GM21576 (cell line): ENCODE measurements around the gene PSMC4.

ENCODE experiments used
- ATAC-seq: cut with Tn5 transposase; IDR thresholded peaks from one replicate; pipeline ENCODE4 v1.9.1; 2021; ENCODE audit warnings: mild to moderate bottlenecking, moderate library complexity; ENCODE audit not compliant: unreplicated experiment

Gene PSMC4

DNA sequence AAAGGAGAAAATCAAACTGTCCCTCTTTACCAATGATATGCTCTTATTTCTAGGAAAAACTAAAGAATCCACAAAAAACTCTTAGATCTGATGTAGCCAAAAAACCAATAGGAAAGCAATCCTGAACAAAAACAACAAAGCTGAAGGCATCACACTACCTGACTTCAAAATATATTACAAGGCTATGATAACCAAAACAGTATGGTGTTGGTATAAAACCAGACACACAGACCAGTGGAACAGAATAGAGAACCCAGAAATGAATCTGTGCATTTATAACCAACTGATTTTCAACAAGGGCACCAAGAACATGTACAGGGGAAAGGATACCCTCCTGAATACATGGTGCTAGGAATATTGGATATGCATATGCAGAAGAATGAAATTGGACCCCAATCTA lies 16.2 kb downstream of the PSMC4 start:
- no peak for ATAC-seq

GRCh38 chr19:39987596-39987995 lies 16.6 kb downstream of the PSMC4 start:
- ATAC-seq, result no peak

- ATAC-seq, result no peak
Observed at GRCh38 chr19:39993605-39994004, 22.6 kb downstream of the PSMC4 start.

DNA sequence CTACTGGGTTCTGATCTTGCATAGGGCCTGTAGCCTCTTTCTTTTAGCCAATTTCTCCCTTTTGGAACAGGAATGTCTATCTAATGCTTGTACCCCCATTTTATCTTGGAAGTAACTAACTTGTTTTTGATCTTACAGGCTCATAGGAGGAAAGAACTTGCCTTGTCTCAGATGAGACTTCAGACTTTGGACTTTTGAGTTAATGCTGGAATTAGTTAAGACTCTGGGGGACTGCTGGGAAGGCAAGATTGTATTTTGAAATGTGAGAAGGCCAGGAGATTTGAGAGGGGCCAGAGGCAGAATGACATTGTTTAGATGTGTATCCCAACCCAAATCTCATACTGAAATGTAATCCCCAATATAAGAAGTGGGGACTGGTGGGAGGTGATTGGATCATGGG lies 23.4 kb downstream of the PSMC4 start:
- ATAC-seq, result no peak

- ATAC-seq, result no peak
Observed at GRCh38 chr19:39995794-39996193, 24.8 kb downstream of the PSMC4 start.

DNA sequence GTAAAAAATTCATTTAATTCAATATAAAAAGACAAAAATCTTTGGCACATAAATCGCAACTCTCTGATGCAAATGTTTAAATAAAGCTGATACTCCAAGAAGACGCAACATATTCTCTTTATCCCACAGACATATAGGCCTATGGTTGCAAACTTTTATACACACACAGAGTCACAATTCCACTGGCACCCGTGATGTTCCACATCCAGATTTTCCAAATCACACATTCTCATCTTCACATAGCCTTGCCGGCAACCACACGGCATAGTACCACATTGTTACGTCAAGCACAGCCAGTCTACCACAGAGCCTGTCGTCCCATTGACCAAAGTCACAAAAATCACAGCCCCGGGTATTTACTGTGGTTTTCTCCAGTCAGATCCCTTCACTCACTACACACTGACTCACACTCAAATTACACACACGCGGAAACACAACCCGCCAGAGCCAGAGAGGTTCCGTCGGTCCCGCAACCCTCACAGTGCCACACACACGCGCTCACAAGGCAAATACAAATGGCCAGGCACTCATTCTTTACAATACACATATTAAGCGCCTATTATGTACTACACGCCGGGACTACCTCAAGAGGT lies 25.3 kb downstream of the PSMC4 start:
- peak; percentile 13 for ATAC-seq

- peak; percentile 74 for ATAC-seq
Observed at GRCh38 chr19:39996811-39997637, 26.1 kb downstream of the PSMC4 start, which contains the start of gene ZNF546. ZNF546 (plus strand) TSS chr19:39997060; CDS start chr19:39998327, 1,267 bp downstream.

- no peak for ATAC-seq
Observed at GRCh38 chr19:39997638-39998216, 26.8 kb downstream of the PSMC4 start.

- no peak for ATAC-seq
Observed at GRCh38 chr19:39998501-39998900, 27.5 kb downstream of the PSMC4 start.

GRCh38 chr19:40005691-40006272 lies 34.8 kb downstream of the PSMC4 start:
- no peak for ATAC-seq

- ATAC-seq, result no peak
Observed at GRCh38 chr19:40006273-40006691, 35.3 kb downstream of the PSMC4 start.

GRCh38 chr19:40009674-40010073 lies 38.7 kb downstream of the PSMC4 start:
- ATAC-seq, result no peak

GRCh38 chr19:40013991-40014390 lies 43.0 kb downstream of the PSMC4 start:
- ATAC-seq, result no peak

GRCh38 chr19:40023969-40024368 lies 53.0 kb downstream of the PSMC4 start:
- ATAC-seq, result no peak

DNA sequence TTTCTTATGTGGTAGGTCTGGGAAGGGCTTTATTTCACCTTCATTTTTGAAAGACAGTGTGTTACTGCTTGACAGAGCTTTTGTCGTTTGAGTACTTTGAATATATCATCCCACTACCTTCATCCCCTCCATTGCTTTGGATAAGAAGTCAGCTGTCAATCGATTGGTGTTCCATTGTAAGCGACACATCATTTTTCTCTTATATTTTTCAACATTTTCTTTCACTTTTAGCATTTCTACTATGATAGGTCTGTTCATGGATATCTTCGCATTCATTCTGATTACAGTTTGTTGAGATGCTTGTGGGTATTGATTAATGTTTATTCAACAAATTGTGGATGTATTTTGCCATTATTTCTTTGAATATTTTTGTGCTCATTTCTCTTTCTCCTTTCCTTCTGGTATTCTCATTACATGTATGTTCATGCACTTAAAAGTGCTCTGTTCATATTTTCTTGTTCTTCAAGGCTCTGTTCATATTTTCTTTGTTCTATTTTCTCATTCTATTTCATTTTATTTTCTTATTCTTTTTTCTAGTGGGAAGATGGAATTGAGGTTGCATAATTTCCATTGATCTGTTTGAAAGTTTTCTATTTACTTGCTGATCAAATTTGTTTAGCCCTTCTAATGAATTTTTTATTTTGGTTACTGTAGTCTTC lies 55.1 kb downstream of the PSMC4 start:
- ATAC-seq, result no peak

GRCh38 chr19:40026597-40026970 lies 55.6 kb downstream of the PSMC4 start:
- no peak for ATAC-seq
